Muscle of leg (tissue), 11 donors: ENCODE measurements around the gene MPI. TPM values are rescaled to one million over a fixed set of nuclear protein-coding genes. Genes with fewer than 3 reads are reported as not detected.
A peak's percentile ranks its signal among the peaks of the same experiment; 100 is the strongest.
"Not testable (repeated sequence)": the region's sequence is repeated elsewhere in the genome, so short reads cannot be mapped to it uniquely, and the experiment has no call there.

ENCODE experiments used
- DNase-seq: peaks from one replicate; pipeline ENCODE4 v3.0.0; 2013
- H3K27ac ChIP-seq: one replicate; pipeline ENCODE4 v1.5.1; 2013; ENCODE audit warnings: mild to moderate bottlenecking, low read length, control low read depth
- H3K27me3 ChIP-seq: one replicate; pipeline ENCODE4 v1.6.1; 2013; ENCODE audit warnings: low read length; ENCODE audit not compliant: control insufficient read depth, insufficient read depth
- H3K36me3 ChIP-seq: one replicate; pipeline ENCODE4 v1.6.1; 2013; ENCODE audit warnings: low read length; ENCODE audit not compliant: control insufficient read depth, insufficient read depth
- H3K4me1 ChIP-seq: one replicate; pipeline ENCODE4 v1.6.1; 2013; ENCODE audit warnings: low read length; ENCODE audit not compliant: control insufficient read depth, insufficient read depth
- H3K4me3 ChIP-seq: one replicate; pipeline ENCODE4 v1.5.1; 2013; ENCODE audit warnings: low read length, control low read depth
- H3K9me3 ChIP-seq: replicated peaks from 2 replicates; pipeline ENCODE4 v1.6.1; 2013; ENCODE audit warnings: low read depth, low read length; ENCODE audit not compliant: control insufficient read depth
- WGBS: methylation state at CpG from one replicate; pipeline ENCODE4 v1.1.5; 2013; ENCODE audit warnings: missing lambda C conversion rate; ENCODE audit not compliant: insufficient coverage; 5-methylcytosine and 5-hydroxymethylcytosine counted together
- polyA plus RNA-seq, 8 donors: library from polyadenylated mRNA; unstranded; fragments of 120-200 nt; gene quantifications; one replicate each; pipeline versions ENCODE4 v1.2.1 to v1.2.3, GENCODE V29; 2013; ENCODE audit warnings: inconsistent platforms in 1 of 8, low replicate concordance in 1 of 8; ENCODE audit not compliant: insufficient read length in 8 of 8, insufficient read depth in 1 of 8
- total RNA-seq: library from RNA; stranded (reverse); fragments of 120-200 nt; gene quantifications from one replicate; pipeline ENCODE4 v1.2.4, GENCODE V29; 2013

The MPI gene
- total and polyA plus RNA-seq, 9 donors: 43.8 to 63.3 (median 52.5) TPM

DNA sequence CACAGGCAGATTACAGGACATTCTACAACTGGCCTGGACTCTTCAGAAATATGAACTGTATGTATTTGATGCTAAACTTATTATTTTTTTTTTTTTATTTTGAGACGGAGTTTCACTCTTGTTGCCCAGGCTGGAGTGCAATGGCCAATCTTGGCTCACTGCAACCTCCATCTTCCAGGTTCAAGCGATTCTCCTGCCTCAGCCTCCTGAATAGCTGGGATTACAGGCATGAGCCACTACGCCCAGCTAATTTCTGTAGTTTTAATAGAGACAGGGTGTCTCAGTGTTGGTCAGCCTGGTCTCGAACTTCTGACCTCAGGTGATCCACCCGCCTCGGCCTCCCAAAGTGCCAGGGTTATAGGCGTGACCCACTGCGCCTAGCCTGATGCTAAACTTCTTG lies 24.0 kb downstream of the MPI start:
- not testable (repeated sequence) for DNase-seq, H3K27ac ChIP-seq, H3K9me3 ChIP-seq, H3K4me3 ChIP-seq, H3K27me3 ChIP-seq, H3K4me1 ChIP-seq
- 100% methylated on average over 2 of the region's 8 CpGs for WGBS
- peaks cover 47% of the 10 kb centered on the region for H3K36me3 ChIP-seq

DNA sequence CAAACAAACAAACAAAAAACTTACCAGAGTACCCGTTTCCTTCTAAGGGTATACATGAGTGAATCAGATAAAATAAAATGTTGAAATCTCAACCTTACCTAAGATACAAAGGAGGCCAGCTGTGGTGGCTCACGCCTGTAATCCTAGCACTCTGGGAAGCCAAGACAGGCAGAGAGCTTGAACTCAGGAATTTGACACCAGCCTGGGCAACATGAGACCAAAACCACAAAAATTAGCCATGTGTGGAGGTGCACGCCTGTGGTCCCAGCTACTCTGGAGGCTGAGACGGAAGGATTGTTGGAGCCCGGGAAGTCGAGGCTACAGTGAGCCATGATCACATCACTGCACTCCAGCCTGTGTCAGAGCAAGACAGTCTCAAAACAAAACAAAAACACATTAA lies 27.8 kb downstream of the MPI start:
- Histone ChIP-seq H3K9me3 (no peaks in the 10 kb centered on the region), H3K4me3 (no peak overlapping the region), H3K27ac (no peak overlapping the region), H3K4me1 (no peaks in the 10 kb centered on the region), H3K27me3 (no peaks in the 10 kb centered on the region), H3K36me3 (peaks cover 59% of the 10 kb centered on the region)
- no peak for DNase-seq
- WGBS: 98% methylated on average over 5 of the region's 6 CpGs

DNA sequence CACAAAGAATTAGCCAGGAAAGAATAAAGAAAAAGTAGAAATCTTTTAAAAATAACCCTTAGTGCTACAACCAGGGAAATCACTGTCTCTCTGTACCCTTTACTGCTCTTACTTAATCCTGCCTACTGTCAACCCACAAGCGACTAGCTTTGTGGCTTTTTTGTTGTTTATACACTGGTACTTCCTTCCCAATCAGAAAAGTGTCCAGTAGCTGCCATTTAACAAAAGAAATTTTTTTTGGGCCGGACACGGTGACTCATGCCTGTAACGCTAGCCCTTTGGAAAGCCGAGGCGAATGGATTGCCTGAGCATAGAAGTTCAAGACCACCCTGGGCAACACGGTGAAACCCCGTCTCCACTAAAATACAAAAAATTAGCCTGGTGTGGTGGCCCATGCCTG lies 30.6 kb downstream of the MPI start:
- no peak for DNase-seq
- Histone ChIP-seq H3K27ac (no peak overlapping the region), H3K4me1 (no peaks in the 10 kb centered on the region), H3K36me3 (peaks cover 66% of the 10 kb centered on the region), H3K4me3 (no peak overlapping the region), H3K9me3 (no peaks in the 10 kb centered on the region), H3K27me3 (no peaks in the 10 kb centered on the region)
- 97% methylated on average over 8 of the region's 8 CpGs for WGBS

DNA sequence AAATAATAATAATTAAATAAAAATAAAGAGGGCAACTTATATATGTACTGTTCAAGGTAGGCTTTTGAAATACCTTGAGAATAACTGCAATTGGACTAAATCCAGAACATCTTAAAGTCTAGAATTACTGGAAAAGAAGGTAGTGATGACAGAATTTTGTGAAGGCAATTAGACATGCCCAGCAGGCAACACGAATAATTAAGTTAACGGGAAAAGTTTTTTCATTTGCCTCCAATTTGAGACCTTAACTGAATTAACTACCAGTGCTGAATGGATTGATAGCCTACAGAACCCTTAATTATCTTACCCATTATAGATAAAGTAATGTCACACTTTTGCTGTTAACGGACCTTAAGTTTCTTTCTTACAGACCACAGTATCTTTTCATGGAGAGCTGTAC lies 34.7 kb downstream of the MPI start:
- peaks cover 51% of the 10 kb centered on the region for H3K36me3 ChIP-seq

DNA sequence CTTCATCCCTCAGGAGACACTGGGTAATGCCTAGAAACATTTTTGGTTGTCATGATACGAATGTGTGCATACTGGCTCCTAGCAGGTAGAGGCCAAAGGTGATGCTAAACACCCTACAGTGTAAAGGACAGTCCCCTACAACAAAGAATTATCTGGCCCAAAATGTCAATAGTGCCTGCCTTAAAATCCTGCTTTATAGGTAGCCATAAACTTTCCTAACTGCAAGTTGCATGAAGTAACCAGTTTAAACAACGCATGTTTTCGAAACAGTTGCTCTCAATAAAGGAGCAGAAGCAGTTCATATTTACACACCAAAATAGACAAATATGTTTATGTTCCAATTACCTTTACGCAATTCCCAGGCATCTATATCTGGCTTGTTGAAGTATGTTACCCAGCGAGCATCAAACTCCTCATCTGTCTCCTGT lies 38.9 kb downstream of the MPI start:
- Histone ChIP-seq H3K27me3 (no peaks in the 10 kb centered on the region), H3K4me1 (no peaks in the 10 kb centered on the region), H3K9me3 (no peaks in the 10 kb centered on the region), H3K36me3 (peaks cover 23% of the 10 kb centered on the region), H3K4me3 (no peak overlapping the region), H3K27ac (no peak overlapping the region)
- WGBS: 100% methylated on average over 1 of the region's 5 CpGs
- no peak for DNase-seq

More for the DNA sequence above, 34.7 kb downstream of the MPI start:
- Histone ChIP-seq H3K27ac (no peak overlapping the region), H3K4me1 (no peaks in the 10 kb centered on the region), H3K27me3 (no peaks in the 10 kb centered on the region), H3K4me3 (no peak overlapping the region), H3K9me3 (no peaks in the 10 kb centered on the region)
- DNase-seq: no peak
- no CpG with 5 or more reads among the region's 3 CpGs for WGBS

DNA sequence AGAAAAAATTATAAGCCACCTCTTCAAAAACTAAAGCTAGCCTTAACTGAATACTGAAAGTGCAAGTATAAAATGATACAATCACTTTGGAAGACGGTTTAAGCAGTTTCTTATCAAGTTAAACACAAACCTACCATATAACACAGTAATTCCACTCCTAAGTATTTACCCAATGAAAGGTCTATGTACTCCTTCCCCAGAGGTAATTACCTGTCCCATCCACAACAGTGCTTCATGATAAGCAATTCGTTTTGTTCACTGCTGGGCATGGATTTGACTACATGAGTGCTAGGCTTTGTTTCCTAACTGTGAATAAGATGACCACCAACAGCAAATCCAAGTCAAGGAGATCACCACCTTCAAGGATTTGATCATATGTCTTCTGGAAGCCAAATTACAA lies 43.7 kb downstream of the MPI start:
- peaks cover 13% of the 10 kb centered on the region for H3K4me1 ChIP-seq
- 80% methylated on average over 1 of the region's 2 CpGs for WGBS
- H3K9me3 ChIP-seq: no peaks in the 10 kb centered on the region
- H3K4me3 ChIP-seq: no peak overlapping the region
- H3K36me3 ChIP-seq: peaks cover 14% of the 10 kb centered on the region
- no peak for DNase-seq
- no peak overlapping the region for H3K27ac ChIP-seq
- no peaks in the 10 kb centered on the region for H3K27me3 ChIP-seq

DNA sequence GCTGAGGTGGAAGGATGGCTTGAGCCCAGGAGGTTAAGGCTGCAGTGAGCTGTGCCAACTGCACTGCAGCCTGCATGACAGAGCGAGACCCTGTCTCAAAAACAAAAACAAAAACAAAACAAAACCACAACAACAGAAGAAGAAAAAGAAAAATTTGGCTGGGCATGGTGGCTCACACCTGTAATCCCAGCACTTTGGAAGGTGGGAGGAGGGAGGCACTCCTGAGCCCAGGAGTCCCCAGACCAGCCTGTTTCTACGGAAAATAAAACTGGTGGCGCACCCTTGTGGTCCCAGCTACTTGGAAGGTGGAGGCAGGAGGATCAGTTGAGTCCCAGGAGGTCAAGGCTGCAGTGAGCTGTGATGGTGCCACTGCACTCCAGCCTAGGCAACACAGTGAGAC lies 45.4 kb downstream of the MPI start:
- 70% methylated on average over 2 of the region's 3 CpGs for WGBS
- H3K9me3 ChIP-seq, H3K27me3 ChIP-seq, H3K27ac ChIP-seq, H3K4me3 ChIP-seq, DNase-seq, H3K36me3 ChIP-seq: not testable (repeated sequence)
- peaks cover 13% of the 10 kb centered on the region for H3K4me1 ChIP-seq

- H3K4me3 ChIP-seq: peak overlapping the region; percentile 97
- WGBS: under 1% methylated on average over 15 of the region's 18 CpGs
- H3K4me1 ChIP-seq: peaks cover 13% of the 10 kb centered on the region
- H3K9me3 ChIP-seq: no peaks in the 10 kb centered on the region
- peak overlapping the region; percentile 93 for H3K27ac ChIP-seq
- H3K27me3 ChIP-seq: no peaks in the 10 kb centered on the region
- DNase-seq: no peak
- peaks cover 5% of the 10 kb centered on the region for H3K36me3 ChIP-seq
Observed at GRCh38 chr15:74937272-74937589, 47.4 kb downstream of the MPI start.

GRCh38 chr15:74937590-74938371 lies 47.9 kb downstream of the MPI start, which contains the start of gene COX5A:
Gene COX5A, minus strand, starts transcription at chr15:74938073. Its CDS starts 59 bp downstream, at chr15:74938014.
- peaks cover 13% of the 10 kb centered on the region for H3K4me1 ChIP-seq
- DNase-seq: peak; percentile 99
- peaks cover 5% of the 10 kb centered on the region for H3K36me3 ChIP-seq
- H3K4me3 ChIP-seq: peak within 1 kb of the TSS; percentile 97
- no peaks in the 10 kb centered on the region for H3K27me3 ChIP-seq
- H3K27ac ChIP-seq: peak within 1 kb of the TSS; percentile 93
- H3K9me3 ChIP-seq: no peaks in the 10 kb centered on the region
- under 1% methylated on average over 73 of the region's 85 CpGs for WGBS

DNA sequence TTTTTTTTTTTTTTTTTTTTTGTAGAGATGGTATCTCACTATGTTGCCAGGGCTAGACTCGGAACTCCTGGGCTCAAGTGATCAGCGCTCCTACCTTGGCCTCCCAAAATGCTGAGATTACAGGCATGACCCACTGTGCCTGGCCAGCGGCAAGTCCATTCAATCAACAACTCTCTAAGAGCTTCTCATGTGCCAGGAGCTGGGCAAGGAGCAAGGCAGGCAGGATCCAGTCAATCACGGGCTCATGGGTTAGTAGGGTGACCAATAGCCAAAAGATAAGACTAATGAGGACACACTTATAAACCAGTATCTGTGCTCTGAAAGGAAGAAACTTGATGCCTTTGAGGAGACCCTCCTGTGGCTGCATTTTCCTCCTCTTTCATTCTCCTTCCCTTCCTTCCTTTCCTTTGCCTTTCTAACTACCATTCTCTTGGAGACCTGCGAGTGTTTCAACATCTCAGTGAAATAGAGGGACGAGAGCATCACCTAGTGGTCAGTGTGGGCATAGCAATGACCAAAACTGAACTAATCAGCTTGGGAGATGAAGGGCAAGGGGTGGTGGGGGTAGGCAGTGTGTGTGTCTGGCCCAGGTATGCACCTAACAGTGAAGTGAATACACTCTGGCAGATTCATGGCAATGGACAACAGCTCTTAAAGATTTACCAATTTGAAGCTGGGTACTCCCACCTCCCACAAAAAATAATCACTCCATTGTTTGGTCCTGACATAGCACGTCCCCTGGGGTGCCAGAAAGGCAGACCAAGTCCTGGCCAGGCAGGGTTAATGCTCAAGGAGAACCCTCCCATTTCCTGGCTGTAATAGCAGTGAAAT lies 60.5 kb downstream of the MPI start:
- peaks cover 3% of the 10 kb centered on the region for H3K4me1 ChIP-seq
- peak; percentile 85 for DNase-seq
- H3K4me3 ChIP-seq: no peak overlapping the region
- H3K27me3 ChIP-seq: peaks cover 13% of the 10 kb centered on the region
- WGBS: 25% methylated on average over 2 of the region's 7 CpGs
- H3K9me3 ChIP-seq: no peaks in the 10 kb centered on the region
- H3K36me3 ChIP-seq: no peaks in the 10 kb centered on the region
- H3K27ac ChIP-seq: no peak overlapping the region
